Activated CD8-positive, alpha-beta memory T cell treated with anti-CD3 and anti-CD28 coated beads for 24 hours (primary cell): ENCODE results near the gene TP63.

Experiments
- DNase-seq: peaks from one replicate; pipeline ENCODE4 v3.0.0-alpha.2; 2020

Gene TP63

DNA sequence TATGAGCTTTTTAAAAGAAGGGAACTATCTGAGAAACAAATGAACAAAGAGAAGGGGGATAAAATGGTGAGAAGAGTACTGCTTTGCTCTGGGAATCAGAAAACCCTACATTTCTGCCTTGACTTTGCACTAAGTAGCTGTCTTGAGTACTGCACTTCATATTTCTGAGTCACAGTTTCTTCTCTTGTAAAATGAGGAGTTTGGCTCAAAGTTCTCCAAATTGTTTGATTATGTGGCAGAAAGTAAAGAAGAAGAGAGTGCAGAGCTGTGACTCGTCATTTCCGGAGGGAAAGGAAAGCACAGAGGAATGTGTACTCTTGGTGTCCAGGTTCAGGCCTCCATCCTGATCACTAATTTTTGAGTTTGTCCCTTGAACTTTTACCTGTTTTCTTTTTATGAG is 54.7 kb downstream of the TP63 start:
- no peak for DNase-seq

DNA sequence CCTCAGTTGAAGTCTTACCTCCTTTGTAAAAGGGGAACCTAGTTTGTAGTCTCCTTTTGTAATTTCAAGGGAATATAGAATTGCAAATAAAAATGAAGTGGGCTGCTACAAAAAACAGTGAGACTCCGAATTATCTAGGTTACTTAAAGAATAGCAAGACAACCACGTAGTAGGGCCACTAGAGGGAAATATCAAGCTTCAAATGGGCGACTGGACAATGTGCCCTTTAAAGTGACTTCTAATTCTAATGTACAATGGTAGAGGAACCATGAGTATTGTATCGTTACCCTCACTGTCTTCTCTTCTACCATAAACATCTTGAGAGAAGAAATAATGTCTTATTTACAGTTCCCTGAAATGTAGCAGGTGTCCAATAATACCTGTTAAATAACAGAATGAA is 56.3 kb downstream of the TP63 start:
- no peak for DNase-seq

DNA sequence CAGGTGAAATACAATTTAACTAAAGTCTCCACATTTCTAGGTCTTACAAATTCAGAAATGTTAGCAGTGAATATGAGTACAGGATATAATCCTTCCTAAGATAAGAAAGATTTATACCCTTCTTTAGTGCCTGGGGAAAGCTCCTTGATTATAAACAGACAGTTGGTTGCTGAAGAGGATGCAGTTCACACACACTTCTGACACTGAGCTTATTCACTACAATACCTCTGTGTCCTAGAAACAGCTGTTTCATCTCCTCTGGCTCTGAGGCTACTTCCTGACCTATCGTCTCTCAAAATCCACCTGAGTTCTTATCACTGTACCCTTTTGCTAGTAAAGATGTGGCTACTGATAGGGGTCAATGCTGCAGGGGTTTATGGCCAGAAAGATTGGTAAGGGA is 57.1 kb downstream of the TP63 start:
- no peak for DNase-seq

DNA sequence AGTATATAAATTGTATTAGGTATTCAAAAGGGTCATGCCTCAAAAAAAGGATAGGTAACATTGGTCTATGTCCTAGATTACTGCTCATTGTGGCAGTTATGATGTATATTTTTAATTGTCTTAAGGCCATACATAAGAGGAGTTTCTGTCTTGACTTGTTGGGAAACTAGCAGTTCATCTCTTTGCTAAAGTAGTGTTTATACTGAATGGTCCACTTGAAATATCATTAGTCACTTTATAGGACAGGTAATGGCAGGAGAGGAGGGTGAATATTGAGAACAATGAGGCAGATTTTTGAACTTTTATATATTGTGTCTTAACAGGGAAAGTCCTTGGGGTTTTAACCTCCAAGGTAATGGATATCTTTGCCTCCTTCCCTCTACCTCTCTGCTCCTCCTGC is 58.4 kb downstream of the TP63 start:
- no peak for DNase-seq

DNA sequence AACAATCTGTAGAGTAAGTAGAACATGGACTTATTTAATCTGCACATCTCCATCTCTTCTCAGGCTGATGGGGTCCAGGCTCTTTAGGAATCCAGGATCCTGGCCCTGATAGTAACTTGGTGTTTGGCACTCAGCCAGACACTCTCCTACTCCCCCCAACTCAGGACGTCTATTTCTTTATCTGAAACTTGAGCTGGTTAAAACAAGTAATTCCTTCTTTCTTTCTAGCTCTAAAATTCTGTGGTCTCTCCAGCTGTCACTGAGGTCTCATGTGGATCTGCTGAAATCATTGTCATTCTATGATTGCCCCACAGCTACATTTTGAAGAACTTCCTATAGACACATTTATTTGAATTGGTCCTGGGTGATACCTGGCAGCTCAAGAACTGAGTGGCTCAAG is 59.0 kb downstream of the TP63 start:
- DNase-seq: no peak

DNA sequence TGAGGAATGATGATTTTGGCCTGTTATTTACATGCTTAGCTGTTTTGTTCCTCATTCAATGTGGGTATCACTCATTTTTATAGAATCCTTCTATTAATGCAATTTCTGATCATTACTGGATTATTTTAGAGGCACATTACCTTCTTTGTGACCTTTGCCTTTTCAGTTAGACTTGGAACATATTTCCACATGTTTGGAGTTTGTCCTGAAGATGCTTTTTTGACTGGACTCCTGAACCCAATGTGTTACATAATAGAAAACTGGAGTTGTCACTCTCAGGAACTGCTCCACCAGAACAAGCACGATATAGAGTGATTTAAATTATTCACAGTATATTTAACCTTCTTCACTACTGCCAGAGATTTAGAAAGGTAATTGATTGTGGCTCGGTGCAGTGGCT is 59.5 kb downstream of the TP63 start:
- DNase-seq: no peak

DNA sequence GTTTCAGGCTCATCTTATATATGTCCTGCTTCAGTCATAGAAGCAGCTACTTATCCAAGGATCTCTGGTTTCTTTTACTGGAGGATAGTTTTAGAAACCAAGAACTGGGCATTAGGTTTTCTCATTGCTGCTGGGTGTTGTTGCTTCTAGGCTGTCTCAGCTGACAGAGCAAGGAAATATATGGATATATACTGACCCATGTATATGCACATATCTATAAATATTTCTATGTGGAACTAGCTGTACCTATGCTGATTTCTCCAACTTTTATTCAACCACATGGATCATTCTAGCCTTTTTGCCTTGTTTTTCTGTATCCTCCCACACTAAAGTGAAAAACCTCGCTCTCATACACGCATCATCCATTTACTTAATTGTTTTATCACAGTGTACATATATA is 64.2 kb downstream of the TP63 start:
- DNase-seq: no peak

DNA sequence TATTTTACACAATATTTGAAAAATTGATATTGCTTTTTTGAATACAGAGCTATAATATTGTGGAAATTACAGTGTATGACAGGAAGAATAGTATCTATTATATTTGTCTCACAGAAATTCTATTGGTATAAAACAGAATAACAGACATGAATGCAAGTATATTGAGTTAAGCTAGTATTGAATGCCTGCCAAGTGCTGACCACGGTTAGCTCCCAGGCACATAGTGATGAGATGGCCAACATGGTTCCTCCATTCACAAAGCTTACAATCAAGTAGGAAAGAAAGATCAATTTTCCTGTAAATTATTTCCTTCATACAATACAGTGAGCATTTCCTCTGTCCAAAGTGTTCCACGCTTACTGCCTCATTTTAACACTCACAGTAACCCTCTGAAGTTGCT is 67.6 kb downstream of the TP63 start:
- DNase-seq: no peak

DNA sequence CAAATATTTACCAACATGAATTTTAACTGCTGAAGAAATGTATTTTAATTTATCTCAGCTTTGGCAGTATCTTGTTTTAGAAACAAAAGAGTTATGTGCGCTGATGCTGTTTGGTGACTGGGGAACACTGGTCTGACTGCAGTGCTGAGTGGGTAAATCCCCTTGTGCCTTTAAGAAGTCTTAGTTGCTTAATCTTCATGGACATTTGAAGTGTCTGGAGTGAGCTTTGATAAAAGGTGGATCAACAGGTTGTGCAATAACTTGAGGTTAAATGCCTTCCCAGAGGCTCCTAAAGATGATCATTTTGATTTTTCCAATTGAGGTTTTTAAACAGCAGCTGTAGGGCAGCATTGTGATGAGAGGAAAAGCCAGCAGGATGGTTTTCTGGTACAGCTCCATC is 68.7 kb downstream of the TP63 start:
- DNase-seq: no peak

DNA sequence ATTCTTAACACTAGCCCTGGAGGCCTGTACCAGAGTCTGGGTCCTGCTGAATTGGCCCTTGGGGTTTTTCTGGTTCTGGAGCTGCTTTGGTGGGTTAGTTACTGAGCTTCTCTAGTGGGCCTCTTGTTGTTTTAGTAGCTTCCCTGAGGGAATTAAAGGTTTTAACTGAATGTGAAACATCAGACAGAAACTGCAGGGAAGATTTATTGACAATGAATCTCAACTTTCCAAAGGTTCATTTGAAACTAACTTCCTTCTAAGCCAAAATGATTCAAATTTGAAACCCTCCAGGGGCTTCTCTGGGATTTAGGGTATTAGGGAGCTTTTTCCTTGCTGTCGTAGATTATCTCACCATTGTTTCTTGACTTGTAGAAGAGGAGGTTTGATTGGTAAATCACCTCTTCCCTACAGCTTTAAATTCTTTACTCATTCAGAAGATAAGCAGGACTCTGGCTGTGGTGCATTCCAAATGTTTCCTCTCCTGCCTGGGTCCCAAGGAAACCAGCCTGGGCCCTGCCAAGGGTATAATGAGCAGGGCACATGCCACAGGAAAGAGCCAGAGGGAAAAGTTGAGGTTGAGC is 71.0 kb downstream of the TP63 start:
- no peak for DNase-seq

DNA sequence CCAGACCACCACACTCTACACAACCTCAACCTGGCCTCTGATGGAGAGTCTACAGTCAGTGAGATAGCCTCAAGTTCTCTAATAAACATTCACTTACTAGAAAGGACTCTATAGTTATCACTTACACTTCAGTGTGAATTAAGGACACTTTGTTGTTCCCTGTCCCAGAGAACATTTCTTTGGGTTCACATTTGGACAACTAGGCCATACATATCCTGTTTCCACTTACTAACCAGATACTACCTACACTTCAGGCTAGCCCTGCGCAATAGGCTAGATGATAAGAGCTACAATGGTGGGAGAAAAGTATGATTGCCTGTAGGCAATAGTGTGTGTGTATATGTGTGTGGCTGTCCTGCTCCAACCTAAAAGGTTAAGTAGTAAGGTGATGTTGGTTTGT is 72.7 kb downstream of the TP63 start:
- DNase-seq: no peak

DNA sequence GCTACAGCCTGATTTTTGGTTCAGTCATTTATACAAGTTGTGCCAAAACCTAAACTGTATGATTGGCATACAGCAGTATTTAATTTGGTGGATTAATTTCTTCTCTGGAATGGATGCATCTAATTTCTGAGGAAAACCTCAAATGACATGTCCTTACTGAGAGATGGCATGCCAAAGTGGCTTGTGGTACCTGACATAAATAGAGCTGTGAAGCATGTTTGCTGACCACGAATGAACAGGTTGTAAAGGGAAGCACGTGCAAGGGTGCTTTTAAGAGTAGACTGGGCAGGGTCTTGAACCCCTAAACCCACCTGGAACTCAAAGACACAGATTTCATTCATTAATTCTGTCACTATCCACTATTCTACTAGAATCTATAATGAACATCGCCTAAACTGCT is 77.2 kb downstream of the TP63 start:
- no peak for DNase-seq

DNA sequence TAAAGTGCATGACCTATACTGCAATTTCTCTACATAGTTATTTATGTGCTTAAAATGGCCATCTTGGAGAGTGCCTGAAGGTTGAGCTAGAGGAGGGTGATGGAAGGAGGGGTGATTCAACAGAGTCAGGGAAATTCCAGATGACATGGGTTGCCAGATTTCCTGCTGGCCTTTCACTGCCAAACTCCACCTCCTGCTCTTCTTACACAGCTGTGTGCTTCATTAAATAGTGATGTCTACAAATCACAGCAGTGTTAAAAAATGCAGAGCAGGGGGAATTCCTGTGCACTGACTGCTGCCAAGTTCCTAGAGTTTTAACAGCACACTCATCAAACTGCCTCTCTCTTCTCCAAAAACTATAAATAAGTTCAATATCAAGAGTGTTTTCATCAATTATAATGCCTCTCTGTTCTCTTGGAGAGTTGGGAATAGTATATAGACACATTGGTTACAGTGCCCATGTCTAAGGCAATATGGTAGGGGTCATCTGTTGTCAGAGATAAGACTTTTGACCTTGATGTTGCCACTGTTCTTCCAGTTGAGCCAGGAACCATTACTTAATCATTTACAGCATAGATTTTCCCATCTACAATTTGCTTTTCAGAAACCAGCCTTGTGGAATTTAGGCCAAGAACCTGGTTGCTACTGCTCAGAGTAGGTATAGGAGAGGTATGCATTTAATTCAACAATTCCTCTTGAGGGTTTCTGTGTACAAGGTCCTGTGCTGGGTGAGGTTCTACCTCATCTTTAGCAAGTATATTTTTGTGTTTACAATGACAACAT is 79.6 kb downstream of the TP63 start:
- DNase-seq: no peak

DNA sequence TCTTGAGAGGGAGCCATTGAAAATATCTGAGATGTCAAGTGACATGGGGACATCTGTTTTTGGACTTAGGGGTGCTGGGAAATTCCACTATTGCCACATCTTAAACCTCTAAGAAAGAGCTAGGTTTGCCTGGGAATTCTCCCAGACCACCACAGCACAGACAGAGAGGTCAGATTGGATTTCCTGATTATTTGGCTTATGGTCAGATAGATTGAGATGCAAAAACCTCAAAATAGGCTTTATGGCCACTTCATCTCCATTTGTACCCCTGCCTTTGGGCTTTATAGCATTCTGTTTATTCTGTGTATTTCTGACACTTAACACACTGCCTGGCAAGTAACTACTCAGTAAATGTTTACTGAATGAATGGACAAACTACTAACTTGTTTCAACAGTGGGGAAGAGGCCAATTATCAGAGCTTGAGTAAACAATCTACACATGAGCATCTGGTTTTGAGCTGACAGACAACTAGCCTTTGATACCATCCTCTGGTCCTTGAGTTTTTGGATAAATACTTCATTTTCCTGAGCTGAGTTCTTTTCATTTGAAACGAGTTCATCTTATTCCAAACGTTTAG is 81.8 kb downstream of the TP63 start:
- DNase-seq: no peak

DNA sequence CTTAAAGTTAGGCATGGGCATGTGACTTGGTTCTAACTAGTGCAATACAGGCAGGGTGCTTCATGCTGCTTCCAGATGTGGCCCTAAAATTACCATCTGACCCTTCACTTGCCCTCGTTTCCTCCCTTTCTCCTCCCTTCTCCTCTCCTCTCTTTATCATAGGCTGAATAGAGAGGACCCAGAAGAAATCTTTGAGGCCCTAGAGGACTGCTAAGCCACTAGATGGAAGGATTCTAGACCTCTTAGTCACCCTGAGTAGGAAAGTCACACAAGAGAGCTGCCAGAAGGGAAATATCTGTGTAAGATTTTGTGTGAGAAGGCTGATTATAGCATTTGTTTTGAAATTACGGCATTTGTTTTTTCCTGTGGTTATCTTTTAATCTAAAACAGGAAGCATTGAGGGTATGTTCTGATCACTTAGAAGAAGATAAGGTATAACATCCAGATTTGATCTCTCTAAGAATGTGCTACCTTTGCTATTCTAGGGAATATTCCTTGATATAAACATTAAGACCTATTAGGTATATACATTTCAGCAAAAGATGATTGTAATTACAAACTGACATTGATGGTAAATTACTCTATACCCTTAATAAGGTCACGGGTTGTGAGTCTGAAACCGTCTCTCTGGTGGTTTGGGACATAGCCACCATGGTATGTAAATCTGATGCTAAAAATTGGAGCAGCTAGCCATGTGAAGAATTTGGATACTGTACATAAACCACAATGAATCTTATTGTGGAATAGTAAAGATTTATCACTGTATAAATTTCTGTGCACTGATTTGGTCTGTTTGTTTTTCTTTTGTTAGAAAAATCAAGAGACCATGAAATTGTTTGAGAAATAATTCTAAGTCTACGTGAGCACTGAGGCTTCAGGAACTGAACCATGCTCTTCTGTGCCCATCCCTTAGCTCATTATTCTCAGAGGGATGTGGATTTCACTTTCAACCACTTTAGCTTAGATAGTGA is 84.1 kb downstream of the TP63 start:
- DNase-seq: no peak

DNA sequence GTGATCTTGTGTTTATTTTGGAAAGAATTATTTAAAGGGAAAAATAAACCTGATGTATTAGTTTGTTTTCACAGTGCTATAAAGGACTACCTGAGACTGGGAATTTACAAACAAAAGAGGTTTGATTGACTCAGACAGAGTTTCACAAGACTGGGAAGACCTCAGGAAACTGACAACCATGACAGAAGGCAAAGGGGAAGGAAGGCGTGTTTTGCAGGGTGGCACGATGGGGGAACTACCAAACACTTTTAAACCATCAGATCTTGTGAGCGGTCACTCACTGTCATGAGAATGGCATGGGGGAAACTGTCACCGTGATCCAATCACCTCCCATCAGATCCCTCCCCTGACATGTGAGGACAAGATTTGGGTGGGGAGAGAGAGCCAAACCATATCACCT is 87.0 kb downstream of the TP63 start:
- DNase-seq: no peak

DNA sequence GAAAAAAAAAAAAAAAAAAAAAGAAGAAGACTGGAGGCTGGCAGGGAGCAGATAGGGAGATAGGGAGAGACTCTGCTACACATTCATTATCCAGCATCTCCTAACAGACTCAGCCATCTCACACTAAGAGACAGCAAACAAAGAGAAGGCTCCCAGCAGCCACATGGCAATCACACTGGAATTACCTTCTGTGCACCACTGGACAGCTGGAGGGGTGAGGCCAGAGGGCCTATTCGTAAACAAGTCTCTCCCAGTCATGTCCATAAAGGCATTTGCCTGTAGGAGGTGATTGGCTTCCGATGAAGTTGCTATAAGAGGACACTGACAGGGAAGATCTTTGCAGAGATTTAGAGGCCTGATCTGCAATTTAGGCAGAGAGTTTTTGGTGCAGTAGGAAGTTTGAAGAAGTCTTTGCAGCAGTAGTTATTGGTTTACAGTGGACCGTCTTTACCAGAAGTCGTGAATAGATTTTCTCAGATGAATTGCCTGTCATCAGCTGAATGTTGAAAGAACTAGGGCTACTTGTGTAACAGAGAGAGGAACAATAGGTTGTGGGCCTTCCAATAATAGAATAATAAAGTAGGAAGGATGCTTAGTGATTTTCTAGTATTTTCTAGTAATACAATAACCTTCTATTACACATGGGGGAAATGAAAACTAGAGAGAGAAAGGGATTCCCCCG is 89.7 kb downstream of the TP63 start:
- no peak for DNase-seq

DNA sequence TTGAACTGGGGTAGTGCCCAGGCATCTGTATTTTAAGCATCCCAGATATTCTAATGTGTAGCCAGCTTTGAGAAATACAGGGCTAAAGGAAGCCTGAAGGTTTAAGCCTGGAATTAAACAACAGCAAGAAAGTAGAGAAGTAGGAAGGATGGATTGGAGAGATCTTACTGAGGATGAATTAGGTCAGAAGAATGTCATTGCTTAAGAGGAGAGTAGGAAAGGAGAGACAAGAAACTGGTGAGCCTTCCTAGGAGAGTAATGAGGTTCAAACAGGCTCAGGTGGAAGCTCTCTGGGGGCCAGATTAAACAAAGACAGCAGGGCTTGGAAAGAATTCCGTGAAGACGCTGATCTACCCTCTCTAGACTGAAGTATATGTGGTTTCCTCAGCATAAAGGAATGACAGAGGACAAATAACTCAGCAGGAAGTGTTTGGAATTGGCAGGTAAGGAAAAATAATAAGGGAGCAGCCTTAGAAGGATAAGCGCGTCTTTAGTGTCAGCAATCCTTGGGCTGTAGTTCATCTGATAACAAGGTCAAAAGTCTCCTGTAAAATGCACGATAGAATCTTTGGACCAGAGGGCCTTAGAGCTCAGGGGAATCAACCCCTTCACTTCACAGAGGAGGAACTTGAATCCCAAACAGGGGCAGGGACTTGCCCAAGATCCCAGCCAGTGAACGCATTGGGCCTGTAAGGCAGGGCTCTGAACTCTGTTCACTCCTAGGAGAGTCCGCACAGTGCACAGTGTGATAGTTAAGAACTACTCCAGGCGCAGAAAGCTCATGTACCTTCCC is 90.9 kb downstream of the TP63 start:
- no peak for DNase-seq

DNA sequence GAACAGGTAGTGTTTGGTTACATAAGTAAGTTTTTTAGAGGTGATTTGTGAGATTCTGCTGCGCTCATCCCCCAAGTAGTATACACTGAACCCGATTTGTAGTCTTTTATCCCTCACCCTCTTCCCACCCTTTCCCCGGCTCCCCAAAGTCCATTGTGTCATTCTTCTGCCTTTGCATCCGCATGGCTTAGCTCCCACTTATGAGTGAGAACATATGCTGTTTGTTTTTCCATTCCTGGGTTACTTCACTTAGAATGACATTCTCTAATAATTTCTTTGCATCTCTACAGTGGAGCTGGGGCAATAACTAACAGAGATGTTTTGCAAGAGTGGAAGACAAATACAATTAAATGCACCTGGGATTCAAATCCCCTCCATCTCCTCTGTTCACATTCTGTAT is 93.2 kb downstream of the TP63 start:
- DNase-seq: no peak

DNA sequence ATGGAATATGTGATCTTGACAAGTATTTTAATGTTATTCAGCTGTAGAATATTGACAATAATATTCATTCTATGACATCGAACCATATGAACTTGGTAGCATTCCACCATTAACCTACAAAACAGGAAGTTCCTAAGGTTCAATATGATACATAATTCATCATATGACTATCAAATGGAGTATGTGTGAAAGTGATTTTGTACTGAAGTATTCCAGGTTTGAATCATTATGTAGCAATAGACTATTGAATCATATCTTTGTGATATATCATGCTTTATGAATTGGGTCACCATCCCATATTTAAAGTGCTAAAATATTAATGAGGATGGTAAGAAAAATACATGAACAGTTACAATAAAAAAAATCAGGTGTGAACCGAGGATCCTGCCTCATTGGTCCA is 95.1 kb downstream of the TP63 start:
- DNase-seq: no peak

DNA sequence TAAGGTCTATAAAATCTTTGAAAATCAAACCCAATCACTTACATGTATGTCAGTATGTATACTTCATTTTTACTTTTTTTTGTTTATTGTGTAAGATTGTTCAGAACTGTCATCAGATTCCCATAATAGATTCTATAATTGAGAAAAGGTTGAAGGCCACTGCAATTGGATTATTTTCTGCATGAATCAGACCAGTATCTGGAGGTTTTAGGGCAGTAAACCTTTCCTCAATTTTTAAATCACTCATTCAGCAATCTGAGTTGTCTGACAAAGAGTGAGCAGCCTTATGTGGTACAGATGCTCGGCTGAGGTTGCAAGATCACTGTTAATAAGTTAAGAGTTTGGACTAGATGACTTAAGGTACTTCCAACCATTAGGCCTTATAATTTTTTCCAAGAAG is 96.0 kb downstream of the TP63 start:
- no peak for DNase-seq

DNA sequence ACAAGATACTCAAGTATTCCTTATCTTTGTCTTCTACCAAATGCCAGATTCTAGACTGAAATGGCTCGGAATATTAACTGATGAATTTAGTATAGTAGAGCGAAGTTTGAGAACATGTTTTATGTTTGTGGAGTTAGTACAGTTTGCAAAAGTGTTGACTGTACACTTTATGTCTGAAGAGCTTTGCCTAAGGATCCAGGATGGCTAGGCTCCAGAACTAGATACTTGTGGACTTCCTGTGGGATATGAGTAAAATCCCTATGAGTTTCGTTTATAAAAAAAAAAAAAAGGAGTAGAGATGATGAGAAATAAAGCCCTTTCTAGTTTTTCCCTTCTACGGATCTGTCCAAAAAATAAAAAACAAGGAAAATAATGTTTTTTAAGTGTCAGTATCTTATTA is 96.7 kb downstream of the TP63 start:
- DNase-seq: no peak
